NCI-H748 treated with DMSO at 0.1 percent for 48 hours (cell line): ENCODE results near the gene ELFN2.
A peak's percentile ranks its signal among the peaks of the same experiment; 100 is the strongest.

Source experiments
- DNase-seq: peaks from one replicate; lab custom pipeline; 2025; lab: John Stamatoyannopoulos, UW

Gene ELFN2

DNA sequence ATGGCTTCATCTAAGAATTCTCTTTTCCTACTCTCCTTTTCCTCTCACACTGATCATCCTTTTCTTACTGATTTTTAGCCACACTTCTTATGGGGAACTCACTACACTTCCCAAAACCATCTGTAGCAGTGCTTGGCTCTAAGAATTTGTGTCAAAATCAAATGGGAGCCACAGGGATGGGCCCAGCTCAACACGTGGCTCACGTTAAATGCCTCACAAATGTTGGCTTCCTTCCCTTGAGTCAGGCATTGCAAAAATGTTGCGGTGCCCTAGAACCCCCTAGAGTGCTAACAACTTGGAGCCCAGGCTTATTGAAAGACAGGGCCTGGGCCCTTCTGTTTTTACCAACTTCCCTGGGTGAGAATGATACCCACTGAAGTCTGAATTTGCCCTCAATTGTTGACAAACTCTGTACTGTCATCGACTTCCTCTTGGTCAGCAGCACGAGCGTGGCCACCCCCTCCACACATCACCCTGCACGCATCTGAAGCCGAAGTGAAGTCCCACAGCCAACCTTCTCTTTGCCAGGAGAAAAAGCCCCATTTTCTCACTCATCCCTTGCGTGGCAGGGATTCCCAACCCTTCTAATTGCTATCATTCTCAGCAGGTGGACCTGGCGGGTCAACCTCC, 69.7 kb downstream of the ELFN2 start:
- no peak for DNase-seq

- DNase-seq = no peak
These were observed 70.4 kb downstream of the ELFN2 start for GRCh38 chr22:37356922-37357321.

- DNase-seq = no peak
These were observed 72.1 kb downstream of the ELFN2 start for GRCh38 chr22:37355174-37355573.

DNA sequence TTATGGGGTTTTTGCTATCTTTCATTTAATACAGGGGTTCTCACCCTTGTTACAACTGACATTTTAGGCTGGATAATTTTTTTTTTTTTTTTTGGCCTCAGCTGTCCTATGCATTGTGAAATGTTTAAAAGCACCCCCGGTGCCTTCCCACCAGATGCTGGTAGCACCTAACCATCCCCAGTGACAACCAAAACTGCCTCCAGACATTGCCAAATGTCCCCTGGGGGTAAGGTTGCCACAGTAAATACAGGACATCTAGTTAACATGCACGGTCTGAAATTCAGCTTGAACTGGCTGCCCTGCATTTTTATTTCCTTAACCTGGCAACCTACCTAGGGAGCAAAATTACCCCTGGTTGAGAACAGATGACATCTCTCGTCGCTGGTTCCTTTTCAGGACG, 72.6 kb downstream of the ELFN2 start:
- no peak for DNase-seq

GRCh38 chr22:37354261-37354660, 73.0 kb downstream of the ELFN2 start:
- no peak for DNase-seq

DNA sequence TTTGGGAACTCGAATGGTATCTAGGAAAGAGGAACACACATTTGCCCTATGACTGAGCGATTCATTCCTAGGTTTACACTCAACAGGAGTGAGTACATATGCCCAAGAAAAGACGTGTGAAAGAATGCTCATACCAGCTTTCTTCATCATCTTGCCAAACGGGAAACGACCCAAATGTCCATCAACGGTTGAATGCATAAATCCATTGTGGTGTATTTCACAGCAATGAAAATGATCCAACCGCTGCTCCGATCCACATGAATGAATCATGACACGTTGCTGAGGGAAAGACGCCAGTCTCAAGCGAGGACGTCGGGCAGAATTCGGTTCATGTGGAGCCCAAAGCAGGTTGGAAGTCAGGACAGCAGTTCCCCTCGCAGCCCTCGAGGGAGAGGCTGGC, 73.4 kb downstream of the ELFN2 start:
- DNase-seq = no peak

GRCh38 chr22:37352481-37352880, 74.8 kb downstream of the ELFN2 start:
- no peak for DNase-seq

- DNase-seq = no peak
These were observed 76.0 kb downstream of the ELFN2 start for GRCh38 chr22:37351232-37351631.

GRCh38 chr22:37349043-37349814, 78.0 kb downstream of the ELFN2 start:
- no peak for DNase-seq

DNA sequence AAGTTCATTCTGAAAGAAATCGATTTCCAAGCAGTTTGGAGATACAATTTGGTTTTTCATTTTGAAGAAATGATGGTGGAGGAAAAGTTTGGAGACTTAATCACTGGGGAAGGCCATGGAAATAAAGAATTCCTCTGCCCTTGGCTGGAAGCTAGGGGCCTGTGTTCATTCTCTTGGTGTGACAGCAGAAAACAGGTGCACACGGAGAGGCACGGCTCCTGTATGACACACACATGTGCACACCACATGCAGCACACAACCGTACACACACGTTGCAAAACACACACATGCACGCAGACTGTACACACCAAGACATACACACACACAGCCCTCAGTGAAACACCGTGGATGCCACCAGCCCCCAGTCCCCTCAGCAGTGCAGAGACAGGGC, 80.8 kb downstream of the ELFN2 start:
- DNase-seq = no peak

DNA sequence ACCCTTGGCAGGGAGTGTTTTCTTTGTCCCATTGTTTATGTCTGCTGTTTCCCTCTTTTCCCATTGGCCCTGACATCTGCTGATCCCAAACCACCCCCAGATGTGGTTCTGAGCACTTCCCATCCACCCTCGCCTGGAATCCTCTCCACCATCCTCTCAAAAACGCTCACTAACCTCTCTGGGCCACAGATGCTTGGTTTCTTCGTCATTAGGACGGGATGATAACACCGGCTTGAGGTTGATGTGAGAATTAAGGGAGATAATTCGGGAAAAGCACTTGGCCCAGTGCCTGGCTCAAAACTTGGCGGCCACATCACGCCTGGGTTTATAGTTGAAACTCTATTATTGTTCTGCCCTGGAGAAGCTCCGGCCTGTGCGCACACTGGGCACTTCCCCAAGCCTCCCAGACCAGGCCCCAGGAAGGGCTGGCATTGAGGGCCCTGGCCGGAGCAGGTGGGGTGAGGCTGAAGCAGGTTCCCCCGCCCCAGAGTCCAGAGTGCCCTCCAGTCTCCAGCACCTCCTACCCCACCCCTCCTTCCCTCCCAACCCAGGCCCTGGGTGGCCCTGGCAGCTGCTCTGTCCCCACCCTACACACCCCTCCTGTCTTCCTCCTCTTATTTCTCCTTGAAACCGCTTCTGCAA, 81.3 kb downstream of the ELFN2 start:
- DNase-seq = no peak

DNA sequence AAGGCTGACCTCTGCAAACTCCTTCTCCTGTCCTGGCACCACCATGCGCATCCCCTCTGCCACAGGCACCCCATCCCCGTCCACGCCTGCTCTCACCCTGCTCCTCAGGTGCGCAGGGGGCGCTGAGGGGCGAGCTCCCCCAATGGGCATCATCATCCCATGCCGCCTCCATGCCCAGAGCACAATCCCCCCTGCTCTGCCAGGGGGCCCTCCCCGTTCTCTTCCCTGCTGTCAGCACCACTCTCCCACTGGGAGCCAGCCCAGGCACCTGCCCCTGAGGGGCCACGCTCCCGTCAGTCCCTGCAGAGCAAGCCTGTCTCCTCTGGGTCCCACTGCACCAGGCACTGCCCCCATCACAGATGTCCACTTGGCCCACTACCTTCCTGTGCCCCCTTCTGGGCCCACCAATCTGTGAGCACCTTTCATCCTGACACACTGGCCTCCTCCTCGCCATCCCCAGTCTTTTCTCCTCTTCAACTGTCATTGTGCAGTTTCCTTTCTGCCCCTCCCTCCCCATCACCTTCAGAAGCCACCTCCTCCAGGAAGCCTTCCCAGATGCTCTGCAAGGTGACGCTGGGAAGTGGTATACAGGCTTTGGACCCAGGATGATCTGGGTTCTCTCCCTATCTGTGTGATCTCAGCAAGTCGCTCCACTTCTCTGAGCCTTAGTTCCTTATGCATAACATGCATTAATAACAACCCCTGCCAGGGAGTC, 82.4 kb downstream of the ELFN2 start:
- DNase-seq = no peak

- no peak for DNase-seq
These were observed 83.2 kb downstream of the ELFN2 start for GRCh38 chr22:37343863-37344734.

- no peak for DNase-seq
These were observed 83.9 kb downstream of the ELFN2 start for GRCh38 chr22:37343348-37343747.

DNA sequence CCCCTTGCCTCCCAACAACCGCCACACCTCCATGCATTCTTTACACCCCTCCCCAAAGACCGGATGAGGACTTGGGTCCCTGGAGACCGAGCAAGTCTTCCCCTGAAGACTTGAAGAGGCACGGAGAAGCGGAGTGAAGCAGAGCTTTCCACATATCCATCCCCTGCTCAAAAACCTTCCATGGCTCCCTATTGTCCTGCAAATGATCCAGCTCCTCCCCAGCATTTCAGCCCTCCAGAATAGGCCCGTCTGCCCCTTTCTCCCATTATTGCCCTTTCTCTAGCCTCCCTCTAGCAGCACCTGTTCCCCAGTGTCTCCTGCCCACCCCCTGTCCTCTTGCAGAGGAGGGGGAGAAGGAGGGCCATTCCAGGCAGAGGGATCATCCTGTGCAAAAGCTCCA, 85.2 kb downstream of the ELFN2 start:
- DNase-seq = no peak

DNA sequence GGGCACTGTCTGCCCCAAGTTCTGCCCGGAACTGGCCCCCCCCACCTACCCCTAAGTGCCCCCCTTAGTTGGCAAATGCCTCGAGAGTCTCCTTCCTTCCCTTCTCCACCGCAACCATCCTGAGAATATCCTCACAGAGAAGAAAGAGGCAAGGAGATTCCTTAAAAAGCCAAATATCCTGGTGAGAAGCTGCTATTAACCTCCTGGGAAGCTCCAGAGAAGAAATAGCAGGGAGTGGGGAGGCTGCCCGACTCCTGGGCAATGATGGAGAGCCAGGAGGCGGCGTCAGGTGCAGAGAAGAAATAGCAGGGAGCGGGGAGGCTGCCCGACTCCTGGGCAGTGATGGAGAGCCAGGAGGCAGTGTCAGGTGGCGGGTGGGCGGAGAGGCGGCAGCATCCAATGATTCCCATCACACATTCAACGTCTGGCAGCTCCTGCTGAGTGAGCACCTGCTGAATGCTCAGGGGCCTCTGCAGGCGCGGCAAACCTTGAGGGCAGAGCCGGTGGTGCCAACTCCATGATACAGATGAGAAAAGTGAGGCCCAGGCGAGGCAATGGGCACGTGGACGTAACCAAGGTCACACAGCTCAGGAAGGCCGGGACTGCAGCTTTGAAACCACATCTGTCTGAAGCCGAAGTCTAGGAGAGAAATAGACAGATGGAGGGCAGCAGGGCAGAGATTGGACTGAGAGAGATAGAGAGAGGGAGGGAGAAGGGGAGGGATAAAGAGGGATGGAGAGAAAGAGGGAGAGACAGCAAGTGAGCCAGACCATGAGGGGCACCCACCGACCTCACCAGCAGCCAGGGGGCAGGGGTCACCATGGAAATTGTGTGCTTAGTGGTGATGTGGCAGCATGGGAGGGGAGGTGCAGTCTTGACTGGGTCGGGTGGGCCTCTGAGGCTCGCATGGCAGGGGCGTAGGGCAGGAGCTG, 86.7 kb downstream of the ELFN2 start:
- DNase-seq = peak; percentile 1

DNA sequence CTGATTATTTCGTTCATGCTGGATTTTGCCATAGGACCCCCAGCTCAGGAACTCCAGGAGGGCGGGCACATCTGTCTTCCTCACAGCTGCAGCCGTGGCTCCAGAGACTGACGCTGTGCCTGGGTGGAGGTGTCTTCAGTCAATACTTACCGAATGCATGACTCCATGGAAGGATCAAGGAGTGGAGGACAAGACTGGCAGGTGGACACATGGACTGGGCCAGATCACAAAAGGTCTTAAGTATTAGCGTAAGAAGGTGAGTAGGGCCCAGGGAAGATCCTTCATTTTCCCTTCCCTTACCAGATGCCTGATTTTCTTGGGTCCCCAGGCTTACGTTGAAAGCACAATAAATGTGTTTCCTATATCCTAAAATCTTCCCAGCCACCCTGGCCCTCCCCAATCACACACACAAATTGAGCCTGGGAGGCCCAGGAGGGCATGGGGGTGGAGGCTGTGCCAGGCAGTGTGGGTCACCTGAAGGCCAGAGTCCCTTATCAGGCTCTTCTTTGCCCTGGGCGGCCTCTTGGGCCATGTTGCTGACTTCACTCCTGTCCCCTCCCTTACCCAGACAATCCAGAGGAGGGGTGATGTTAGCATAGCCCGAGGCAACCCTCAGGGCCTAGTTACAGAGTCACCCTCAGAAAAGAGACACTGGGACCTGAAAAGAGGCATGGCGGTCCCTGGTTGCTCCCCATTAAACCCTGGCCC, 88.6 kb downstream of the ELFN2 start:
- no peak for DNase-seq

- no peak for DNase-seq
These were observed 89.9 kb downstream of the ELFN2 start for GRCh38 chr22:37337204-37337943.

- DNase-seq = no peak
These were observed 90.7 kb downstream of the ELFN2 start for GRCh38 chr22:37336579-37336978.
